SK-N-SH (cell line): ENCODE results near the gene RHBDL2. TPM values are rescaled to one million over a fixed set of nuclear protein-coding genes. Genes with fewer than 3 reads are reported as not detected.
"Not testable (repeated sequence)": the region's sequence is repeated elsewhere in the genome, so short reads cannot be mapped to it uniquely, and the experiment has no call there.

Source experiments
- CTCF ChIA-PET: fragments of 300-600, 350-600 bp; formaldehyde crosslinking; extraction: SDS; loops from one replicate; lab custom pipeline; 2021; lab: Yijun Ruan, JAX
- POLR2A ChIA-PET: fragments of 350-600 bp; sonication (Branson Sonifier 250); formaldehyde crosslinking; extraction: SDS; loops from one replicate; lab custom pipeline; 2020; ENCODE audit warnings: antibody characterized with exemption, inconsistent platforms; lab: Yijun Ruan, JAX
- DNase-seq: peaks from one replicate; pipeline ENCODE4 v3.0.0; 2012
- H2AFZ ChIP-seq: fragments of 200-600 bp; sonication (generic); 2 replicates; pipeline ENCODE4 v1.8.1; 2016; ENCODE audit warnings: antibody characterized with exemption, mild to moderate bottlenecking, low read depth
- H3F3A ChIP-seq: fragments of 200-600 bp; sonication (generic); replicated peaks from 2 replicates; pipeline ENCODE3; 2016; ENCODE audit warnings: antibody characterized with exemption, mild to moderate bottlenecking; ENCODE audit not compliant: insufficient read depth
- H3K27ac ChIP-seq, 2 experiments: fragments of 200-500 bp in 1 of 2; fragments of 200-600 bp in 1 of 2; sonication (Bioruptor generic) in 1 of 2; sonication (generic), shearing (Covaris generic) in 1 of 2; 2 replicates each; pipeline versions ENCODE4 v1.5.1 to v1.6.1; 2014 to 2016; ENCODE audit warnings: low read depth in 2 of 2, inconsistent platforms in 1 of 2, low read length in 1 of 2, mild to moderate bottlenecking in 1 of 2, mixed read lengths in 1 of 2
- H3K27me3 ChIP-seq: fragments of 200-600 bp; sonication (generic), shearing (Covaris generic); 2 replicates; pipeline ENCODE4 v1.6.1; 2016; ENCODE audit warnings: mixed run types; ENCODE audit not compliant: insufficient read depth
- H3K36me3 ChIP-seq, 2 experiments: fragments of 200-500 bp in 1 of 2; fragments of 200-600 bp in 1 of 2; sonication (Bioruptor generic) in 1 of 2; sonication (generic) in 1 of 2; replicated peaks in 1 of 2; 2 replicates each; pipeline versions ENCODE3 to v1.5.1; 2014 to 2016; ENCODE audit warnings: low read length in 1 of 2, mild to moderate bottlenecking in 1 of 2; ENCODE audit not compliant: insufficient read depth in 2 of 2, control insufficient read depth in 1 of 2
- H3K4me1 ChIP-seq, 2 experiments: fragments of 200-500 bp in 1 of 2; fragments of 200-600 bp in 1 of 2; sonication (Bioruptor generic) in 1 of 2; sonication (generic), shearing (Covaris generic) in 1 of 2; 2 replicates each; pipeline versions ENCODE4 v1.5.1 to v1.6.1; 2014 to 2016; ENCODE audit warnings: low read depth in 1 of 2, low read length in 1 of 2, mixed run types in 1 of 2; ENCODE audit not compliant: insufficient read depth in 2 of 2, control insufficient read depth in 1 of 2
- H3K4me2 ChIP-seq: fragments of 200-600 bp; sonication (generic), shearing (Covaris generic); 2 replicates; pipeline ENCODE4 v1.6.1; 2017; ENCODE audit warnings: mixed run types
- H3K4me3 ChIP-seq, 2 experiments: fragments of 200-500 bp in 1 of 2; fragments of 200-600 bp in 1 of 2; sonication (Bioruptor generic) in 1 of 2; sonication (generic), shearing (Covaris generic) in 1 of 2; 2 replicates each; pipeline versions ENCODE4 v1.5.1 to v1.8.1; 2014 to 2016; ENCODE audit warnings: low read depth in 2 of 2, inconsistent platforms in 1 of 2, low read length in 1 of 2, mild to moderate bottlenecking in 1 of 2, mixed read lengths in 1 of 2, moderate library complexity in 1 of 2
- H3K79me2 ChIP-seq: fragments of 200-600 bp; sonication (generic); 2 replicates; pipeline ENCODE4 v1.8.1; 2017; ENCODE audit warnings: mild to moderate bottlenecking; ENCODE audit not compliant: insufficient read depth
- H3K9ac ChIP-seq: fragments of 200-600 bp; sonication (generic); 2 replicates; pipeline ENCODE4 v1.6.1; 2017; ENCODE audit warnings: mixed run types
- H3K9me2 ChIP-seq: fragments of 200-600 bp; sonication (generic); 2 replicates; pipeline ENCODE4 v1.6.1; 2017; ENCODE audit warnings: mixed run types
- H3K9me3 ChIP-seq: fragments of 200-600 bp; sonication (generic); 2 replicates; pipeline ENCODE4 v1.6.1; 2017; ENCODE audit warnings: mixed run types, mild to moderate bottlenecking, moderate library complexity
- H4K20me1 ChIP-seq: fragments of 200-600 bp; sonication (generic); 2 replicates; pipeline ENCODE4 v1.6.1; 2017; ENCODE audit warnings: mild to moderate bottlenecking, mixed run types; ENCODE audit not compliant: insufficient read depth
- NFIC ChIP-seq: IDR thresholded peaks from 2 replicates; pipeline ENCODE4 v1.4.0; 2012; ENCODE audit warnings: borderline replicate concordance
- SIN3A ChIP-seq: IDR thresholded peaks from 2 replicates; pipeline ENCODE4 v1.6.1; 2012; ENCODE audit warnings: low read depth, mild to moderate bottlenecking, low read length, moderate library complexity, borderline replicate concordance
- TCF12 ChIP-seq: IDR thresholded peaks from 2 replicates; pipeline ENCODE4 v1.4.0; 2012
- TEAD4 ChIP-seq: IDR thresholded peaks from 2 replicates; pipeline ENCODE4 v1.4.0; 2012; ENCODE audit warnings: mild to moderate bottlenecking, borderline replicate concordance; ENCODE audit not compliant: insufficient read depth
- WGBS: methylation state at CpG from one replicate; pipeline ENCODE4 v1.1.6; 2017; ENCODE audit warnings: low lambda C conversion rate; 5-methylcytosine and 5-hydroxymethylcytosine counted together
- polyA plus RNA-seq, 3 experiments: library from polyadenylated mRNA; depleted of rRNA; stranded (reverse); fragments of >200 nt; gene quantifications; 2 replicates each; pipeline ENCODE4 v1.2.3, GENCODE V29; 2012
- TF ChIP-seq, protein P1 (sequence below): fragments of 200-600 bp; sonication (generic); IDR thresholded peaks from 2 replicates; pipeline ENCODE4 v1.6.1; 2017; ENCODE audit warnings: antibody characterized with exemption, mild to moderate bottlenecking, moderate library complexity

RHBDL2 gene
- polyA plus RNA-seq, 1 of the 3 experiments (the other 2 are of a cell fraction), result 0.07 TPM

DNA sequence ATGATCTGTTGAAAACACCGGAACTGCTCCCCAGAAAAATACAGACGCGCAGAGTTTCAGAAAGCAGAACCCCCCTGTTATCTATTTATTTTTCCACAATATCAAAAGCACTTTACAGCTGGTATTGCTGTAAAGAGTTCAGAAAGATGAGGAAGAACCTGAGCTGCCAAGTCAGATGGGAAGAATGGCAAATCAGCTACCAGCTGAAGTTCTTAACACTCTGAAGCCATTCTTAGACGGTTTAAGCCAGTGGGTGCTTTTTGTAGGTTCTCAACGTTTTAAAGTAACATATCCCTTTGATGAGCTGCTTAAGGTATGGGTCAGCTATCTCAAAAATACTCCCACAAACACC is 48.7 kb upstream of the RHBDL2 start:
- H3K27ac ChIP-seq, result peak overlapping the region; percentile 71 to 87
- CTCF ChIA-PET, result interaction anchor here (1.1 kb wide), 1 partner anchor 8 kb away, joined by 3 read pairs; no protein-coding TSS in a partner anchor
- peak overlapping the region; percentile 99 for H2AFZ ChIP-seq
- H3K4me2 ChIP-seq, result peak overlapping the region; percentile 88
- peaks cover 3 to 17% of the 10 kb centered on the region in 2 experiments for H3K36me3 ChIP-seq
- POLR2A ChIA-PET, result interaction anchor here (0.6 to 1.9 kb wide), 2 partner anchors 36 to 137 kb away, joined by 4 to 5 read pairs; partner anchors contain the start of gene NDUFS5
- peaks cover 16% of the 10 kb centered on the region for H3F3A ChIP-seq
- peaks cover 43% of the 10 kb centered on the region for H3K79me2 ChIP-seq
- 51% methylated on average over 5 of the region's 5 CpGs for WGBS
- no peaks in the 10 kb centered on the region for H3K9me2 ChIP-seq
- H3K9ac ChIP-seq, result peak overlapping the region; percentile 70; the same call in 1 of the 2 replicates
- peaks cover 38% of the 10 kb centered on the region for H4K20me1 ChIP-seq
- no peaks in the 10 kb centered on the region for H3K9me3 ChIP-seq
- DNase-seq, result no peak
- no peaks in the 10 kb centered on the region for H3K27me3 ChIP-seq
- TF ChIP-seq TEAD4 (no peak), NFIC (no peak)
- TF ChIP-seq, protein P1, sequence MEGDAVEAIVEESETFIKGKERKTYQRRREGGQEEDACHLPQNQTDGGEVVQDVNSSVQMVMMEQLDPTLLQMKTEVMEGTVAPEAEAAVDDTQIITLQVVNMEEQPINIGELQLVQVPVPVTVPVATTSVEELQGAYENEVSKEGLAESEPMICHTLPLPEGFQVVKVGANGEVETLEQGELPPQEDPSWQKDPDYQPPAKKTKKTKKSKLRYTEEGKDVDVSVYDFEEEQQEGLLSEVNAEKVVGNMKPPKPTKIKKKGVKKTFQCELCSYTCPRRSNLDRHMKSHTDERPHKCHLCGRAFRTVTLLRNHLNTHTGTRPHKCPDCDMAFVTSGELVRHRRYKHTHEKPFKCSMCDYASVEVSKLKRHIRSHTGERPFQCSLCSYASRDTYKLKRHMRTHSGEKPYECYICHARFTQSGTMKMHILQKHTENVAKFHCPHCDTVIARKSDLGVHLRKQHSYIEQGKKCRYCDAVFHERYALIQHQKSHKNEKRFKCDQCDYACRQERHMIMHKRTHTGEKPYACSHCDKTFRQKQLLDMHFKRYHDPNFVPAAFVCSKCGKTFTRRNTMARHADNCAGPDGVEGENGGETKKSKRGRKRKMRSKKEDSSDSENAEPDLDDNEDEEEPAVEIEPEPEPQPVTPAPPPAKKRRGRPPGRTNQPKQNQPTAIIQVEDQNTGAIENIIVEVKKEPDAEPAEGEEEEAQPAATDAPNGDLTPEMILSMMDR, result no peak
- H3K4me3 ChIP-seq, result peak overlapping the region; percentile 67 to 72
- H3K4me1 ChIP-seq, result peaks cover 0 to 7% of the 10 kb centered on the region in 2 experiments; a peak in 3 of 4 replicates

DNA sequence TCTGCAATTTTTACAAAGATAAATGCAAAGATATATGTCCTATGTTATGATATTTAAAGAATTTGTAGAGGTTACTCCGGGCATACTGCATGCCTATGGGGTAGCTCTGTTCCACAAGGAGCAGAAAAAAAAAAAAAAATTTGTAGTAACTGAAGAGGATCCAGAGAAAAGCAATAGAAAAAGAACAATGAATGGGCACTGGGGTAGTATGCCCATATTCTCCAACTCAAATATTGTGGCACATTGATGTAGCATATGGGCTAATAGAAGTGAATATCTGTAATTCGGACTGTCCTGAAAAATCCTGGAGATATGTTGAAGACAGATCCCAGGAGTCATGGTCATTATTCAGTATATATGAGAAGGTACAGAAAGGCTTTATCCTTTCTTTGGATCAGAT is 48.3 kb upstream of the RHBDL2 start:
- CTCF ChIA-PET, result interaction anchor here (1.1 kb wide), 1 partner anchor 8 kb away, joined by 3 read pairs; no protein-coding TSS in a partner anchor
- Histone ChIP-seq H3K4me3 (no peak overlapping the region), H3F3A (peaks cover 16% of the 10 kb centered on the region), H3K27me3 (no peaks in the 10 kb centered on the region), H3K79me2 (peaks cover 39% of the 10 kb centered on the region), H2AFZ (peak overlapping the region; percentile 99), H3K9me2 (no peaks in the 10 kb centered on the region), H3K9me3 (no peaks in the 10 kb centered on the region), H3K4me1 (peaks cover 0 to 7% of the 10 kb centered on the region in 2 experiments; a peak in 3 of 4 replicates), H3K4me2 (peak overlapping the region; percentile 88), H3K36me3 (peaks cover 3 to 13% of the 10 kb centered on the region in 2 experiments), H4K20me1 (peaks cover 35% of the 10 kb centered on the region), H3K27ac (peak overlapping the region; percentile 71 to 87), H3K9ac (peak overlapping the region; percentile 70; the same call in 1 of the 2 replicates)
- TF ChIP-seq SIN3A, result no peak
- TF ChIP-seq TCF12, result no peak
- 90% methylated on average over 2 of the region's 2 CpGs for WGBS
- POLR2A ChIA-PET, result interaction anchor here (0.6 to 1.9 kb wide), 2 partner anchors 36 to 136 kb away, joined by 4 to 5 read pairs; partner anchors contain the start of gene NDUFS5
- DNase-seq, result no peak

DNA sequence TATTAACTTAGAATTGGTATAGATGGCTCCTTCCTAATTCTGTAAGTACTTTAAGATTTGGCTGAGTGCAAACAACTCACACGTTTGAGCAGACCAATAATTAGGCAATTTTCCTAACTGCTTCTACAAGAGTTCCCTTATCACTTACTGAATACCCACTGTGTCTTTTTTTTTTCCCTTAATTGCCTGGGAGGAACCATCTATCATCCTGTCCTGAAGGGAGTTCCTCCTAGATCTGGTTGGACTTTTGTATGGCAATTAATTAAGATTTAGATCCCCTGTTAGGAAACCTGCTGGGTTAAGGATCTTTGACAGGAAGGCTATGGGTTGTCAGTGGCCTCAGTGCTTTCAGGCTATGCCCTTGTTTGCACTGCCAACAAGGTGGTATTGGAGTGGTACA is 37.8 kb upstream of the RHBDL2 start:
- H3K9me3 ChIP-seq, DNase-seq, H3K4me2 ChIP-seq, H3K9me2 ChIP-seq, H3K27me3 ChIP-seq, H3K9ac ChIP-seq, H3K36me3 ChIP-seq, H2AFZ ChIP-seq, H3K4me1 ChIP-seq, H4K20me1 ChIP-seq, H3K79me2 ChIP-seq, CTCF ChIA-PET, H3K4me3 ChIP-seq, H3K27ac ChIP-seq, POLR2A ChIA-PET, H3F3A ChIP-seq: not testable (repeated sequence)
- WGBS, result 19% methylated on average over 1 of the region's 1 CpG

DNA sequence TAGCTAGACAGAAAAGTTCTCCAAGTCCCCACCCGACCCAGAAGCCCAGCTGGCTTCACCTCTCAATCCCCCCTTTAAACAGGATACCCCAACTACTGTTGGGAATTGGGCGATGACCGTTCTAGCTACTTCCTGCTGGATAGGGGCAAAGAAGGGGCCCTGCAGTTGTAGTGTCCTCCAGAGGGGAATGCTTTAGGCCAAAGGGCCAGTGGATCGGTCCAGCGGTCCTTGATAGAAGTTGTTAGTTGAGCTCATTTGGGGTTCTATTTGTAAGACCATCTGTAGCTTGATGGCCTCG is 36.6 kb upstream of the RHBDL2 start:
- DNase-seq, H3F3A ChIP-seq, H2AFZ ChIP-seq, H3K4me3 ChIP-seq, H3K36me3 ChIP-seq, H3K9me2 ChIP-seq, H3K79me2 ChIP-seq, H3K9me3 ChIP-seq, H3K4me2 ChIP-seq, H3K4me1 ChIP-seq, H3K9ac ChIP-seq, POLR2A ChIA-PET, CTCF ChIA-PET, H3K27me3 ChIP-seq, H3K27ac ChIP-seq, H4K20me1 ChIP-seq: not testable (repeated sequence)
- 72% methylated on average over 6 of the region's 6 CpGs for WGBS

DNA sequence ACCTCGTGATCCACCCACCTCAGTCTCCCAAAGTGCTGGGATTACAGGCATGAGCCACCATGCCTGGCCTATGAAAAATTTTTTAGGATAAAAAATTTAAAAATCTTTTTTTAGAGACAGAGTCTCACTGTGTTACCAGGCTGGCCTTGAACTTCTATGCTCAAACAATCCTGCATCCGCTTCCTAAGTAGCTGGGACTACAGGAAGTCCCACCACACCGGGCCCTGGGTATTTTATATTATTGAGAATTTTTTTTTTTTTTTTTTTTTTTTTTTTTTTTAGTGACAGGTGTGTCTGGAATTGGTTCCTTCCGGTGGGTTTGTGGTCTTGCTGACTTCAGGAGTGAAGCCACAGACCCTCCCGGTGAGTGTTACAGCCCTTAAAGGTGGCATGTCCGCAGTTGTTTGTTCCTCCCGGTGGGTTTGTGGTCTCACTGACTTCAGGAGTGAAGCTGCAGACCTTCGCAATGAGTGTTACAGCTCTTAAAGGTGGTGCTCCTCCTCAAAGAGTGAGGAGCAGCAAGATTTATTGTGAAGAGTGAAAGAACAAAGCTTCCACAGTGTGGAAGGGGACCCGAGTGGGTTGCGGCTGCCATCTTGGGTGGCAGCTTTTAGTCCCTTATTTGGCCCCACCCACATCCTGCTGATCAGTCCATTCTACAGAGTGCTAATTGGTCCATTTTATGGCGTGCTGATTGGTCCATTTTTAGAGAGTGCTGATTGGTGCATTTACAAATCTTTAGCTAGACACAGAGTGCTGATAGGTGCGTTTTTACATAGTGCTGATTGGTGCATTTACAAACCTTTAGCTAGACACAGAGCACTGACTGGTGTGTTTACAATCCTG is 36.0 kb upstream of the RHBDL2 start:
- H3F3A ChIP-seq, H2AFZ ChIP-seq, H3K4me3 ChIP-seq, H4K20me1 ChIP-seq, H3K27me3 ChIP-seq, H3K9me2 ChIP-seq, H3K9me3 ChIP-seq, H3K9ac ChIP-seq, H3K27ac ChIP-seq, DNase-seq, H3K4me2 ChIP-seq, H3K4me1 ChIP-seq, H3K36me3 ChIP-seq, H3K79me2 ChIP-seq, POLR2A ChIA-PET: not testable (repeated sequence)
- CTCF ChIA-PET, result interaction anchor here (1.5 kb wide), 1 partner anchor 48 kb away, joined by 5 read pairs; the partner anchor contains the start of gene NDUFS5
- WGBS, result 66% methylated on average over 12 of the region's 12 CpGs
